Kidney (tissue), 14 donors: ENCODE results near the gene KCNJ11. TPM values are rescaled to one million over a fixed set of nuclear protein-coding genes. Genes with fewer than 3 reads are reported as not detected.

Experiments used
- DNase-seq, 5 donors: peaks; one replicate each; pipeline ENCODE4 v3.0.0-alpha.2; 2013 to 2020
- FAIRE-seq: peaks from 2 replicates; lab custom pipeline; 2012; peaks lifted over from hg19 to GRCh38; lab: Jason Lieb, UNC
- H3K27ac ChIP-seq, 2 donors: one replicate each; pipeline ENCODE4 v1.7.0; 2013; ENCODE audit warnings: low read depth in 2 of 2, low read length in 2 of 2, inconsistent platforms in 1 of 2
- H3K27me3 ChIP-seq: one replicate; pipeline ENCODE4 v1.7.1; 2013; ENCODE audit warnings: low read length, inconsistent platforms; ENCODE audit not compliant: control insufficient read depth, insufficient read depth
- H3K36me3 ChIP-seq, 3 donors: one replicate each; pipeline versions ENCODE4 v1.7.0 to v1.7.1; 2013; ENCODE audit warnings: low read length in 3 of 3, control low read depth in 1 of 3, inconsistent platforms in 1 of 3; ENCODE audit not compliant: insufficient read depth in 3 of 3, control insufficient read depth in 2 of 3
- H3K4me1 ChIP-seq, 3 donors: one replicate each; pipeline versions ENCODE4 v1.7.0 to v1.7.1; 2013; ENCODE audit warnings: low read length in 3 of 3, inconsistent platforms in 1 of 3, low read depth in 1 of 3; ENCODE audit not compliant: control insufficient read depth in 2 of 3, insufficient read depth in 2 of 3
- H3K4me3 ChIP-seq, 3 donors: one replicate each; pipeline versions ENCODE4 v1.7.0 to v1.8.1; 2013; ENCODE audit warnings: low read length in 3 of 3, control low read depth in 1 of 3, inconsistent platforms in 1 of 3
- H3K9ac ChIP-seq, 3 donors: one replicate each; pipeline versions ENCODE4 v1.7.0 to v1.7.1; 2013; ENCODE audit warnings: low read length in 3 of 3, control low read depth in 1 of 3, inconsistent platforms in 1 of 3
- H3K9me3 ChIP-seq, 3 donors: one replicate each; pipeline versions ENCODE4 v1.7.0 to v1.7.1; 2013; ENCODE audit warnings: low read length in 3 of 3, control low read depth in 1 of 3, inconsistent platforms in 1 of 3; ENCODE audit not compliant: control insufficient read depth in 2 of 3, insufficient read depth in 1 of 3
- intact Hi-C: fragments of 100-400 bp; cut with DNase I; formaldehyde crosslinking; loops from one replicate; pipeline ENCODE4 v1.11.1; 2022
- polyA plus RNA-seq: library from polyadenylated mRNA; stranded (reverse); fragments of 350-450 nt; fragmentation: Illumina TruSeq; extraction: RNeasy Lipid Tissue Mini Kit (QIAGEN cat#74804); gene quantifications from one replicate; pipeline ENCODE4 v1.2.3, GENCODE V29; 2014; ENCODE audit warnings: low read depth, low replicate concordance; ENCODE audit not compliant: insufficient read depth
- total RNA-seq: library from RNA; stranded (reverse); fragmentation: NEBNext Ultra II Directional; extraction: Animal tissue kit (Norgen Biotek cat#: 25700); gene quantifications from one replicate; pipeline ENCODE4 v1.2.1, GENCODE V29; 2021
- TF ChIP-seq, protein P1 (sequence below): IDR thresholded peaks from 3 replicates; pipeline ENCODE4 v1.5.1; 2012; ENCODE audit warnings: mild to moderate bottlenecking, moderate library complexity, borderline replicate concordance; ENCODE audit not compliant: insufficient read depth; ENCODE audit errors: extremely low read depth
- donor health status: control.
- donor health status: control.
- donor health status: control.
- donor health status: control.
- donor health status: control.
- donor health status: DM: yes; HTN: yes; CAD: no.
- donor health status: Normal renal cell carcinoma (clear cell type).

Gene KCNJ11
- total and polyA plus RNA-seq, 2 donors from 2014 or later: 3.6 to 4.8 TPM

GRCh38 chr11:17401841-17402240 lies 13.4 kb upstream of the KCNJ11 start:
- H3K27ac ChIP-seq: no peak overlapping the region
- no peak for DNase-seq
- no peak overlapping the region for H3K9ac ChIP-seq
- no peaks in the 10 kb centered on the region for H3K27me3 ChIP-seq
- no peak for FAIRE-seq
- intact Hi-C loops: no loop called here
- H3K4me3 ChIP-seq: no peak overlapping the region
- no peaks in the 10 kb centered on the region for H3K36me3 ChIP-seq
- H3K4me1 ChIP-seq: peaks cover 0 to 10% (median 0%) of the 10 kb centered on the region in 3 donors
- TF ChIP-seq, protein P1, sequence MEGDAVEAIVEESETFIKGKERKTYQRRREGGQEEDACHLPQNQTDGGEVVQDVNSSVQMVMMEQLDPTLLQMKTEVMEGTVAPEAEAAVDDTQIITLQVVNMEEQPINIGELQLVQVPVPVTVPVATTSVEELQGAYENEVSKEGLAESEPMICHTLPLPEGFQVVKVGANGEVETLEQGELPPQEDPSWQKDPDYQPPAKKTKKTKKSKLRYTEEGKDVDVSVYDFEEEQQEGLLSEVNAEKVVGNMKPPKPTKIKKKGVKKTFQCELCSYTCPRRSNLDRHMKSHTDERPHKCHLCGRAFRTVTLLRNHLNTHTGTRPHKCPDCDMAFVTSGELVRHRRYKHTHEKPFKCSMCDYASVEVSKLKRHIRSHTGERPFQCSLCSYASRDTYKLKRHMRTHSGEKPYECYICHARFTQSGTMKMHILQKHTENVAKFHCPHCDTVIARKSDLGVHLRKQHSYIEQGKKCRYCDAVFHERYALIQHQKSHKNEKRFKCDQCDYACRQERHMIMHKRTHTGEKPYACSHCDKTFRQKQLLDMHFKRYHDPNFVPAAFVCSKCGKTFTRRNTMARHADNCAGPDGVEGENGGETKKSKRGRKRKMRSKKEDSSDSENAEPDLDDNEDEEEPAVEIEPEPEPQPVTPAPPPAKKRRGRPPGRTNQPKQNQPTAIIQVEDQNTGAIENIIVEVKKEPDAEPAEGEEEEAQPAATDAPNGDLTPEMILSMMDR: no peak
- no peaks in the 10 kb centered on the region for H3K9me3 ChIP-seq

GRCh38 chr11:17401316-17401715 lies 12.9 kb upstream of the KCNJ11 start:
- TF ChIP-seq, protein P1: no peak
- Histone ChIP-seq H3K27me3 (no peaks in the 10 kb centered on the region), H3K4me3 (no peak overlapping the region), H3K9me3 (no peaks in the 10 kb centered on the region), H3K4me1 (peaks cover 0 to 5% (median 0%) of the 10 kb centered on the region in 3 donors), H3K9ac (no peak overlapping the region), H3K36me3 (no peaks in the 10 kb centered on the region), H3K27ac (no peak overlapping the region)
- DNase-seq: peak in 1 of 5 donors; percentile 22
- no peak for FAIRE-seq
- intact Hi-C loops: no loop called here

- H3K27me3 ChIP-seq: no peaks in the 10 kb centered on the region
- TF ChIP-seq, protein P1: no peak
- intact Hi-C loops: no loop called here
- no peak overlapping the region for H3K4me3 ChIP-seq
- no peaks in the 10 kb centered on the region for H3K4me1 ChIP-seq
- no peaks in the 10 kb centered on the region for H3K9me3 ChIP-seq
- peak in 3 of 5 donors; percentile 18 to 44 (median 21) for DNase-seq
- no peak for FAIRE-seq
- no peak overlapping the region for H3K27ac ChIP-seq
- no peaks in the 10 kb centered on the region for H3K36me3 ChIP-seq
- H3K9ac ChIP-seq: no peak overlapping the region
These were observed 11.8 kb upstream of the KCNJ11 start for GRCh38 chr11:17400048-17400775.
